ENCODE data around the gene RAB3IL1. TPM values are rescaled to one million over a fixed set of nuclear protein-coding genes. Genes with fewer than 3 reads are reported as not detected.

RAB3IL1 gene
- total RNA-seq, 1 donor from 2014 or later: 9.4 TPM

- peak; percentile 87 for DNase-seq (ENCODE audit: low spot score)
- intact Hi-C loops (cut with DNase I): loop anchor here (2.0 kb wide), 1 partner anchor 43 kb away; the partner anchor contains the start of gene FADS1
Measured at GRCh38 chr11:61860054-61860903, 57.1 kb downstream of the RAB3IL1 start.

GRCh38 chr11:61855939-61856680 lies 61.3 kb downstream of the RAB3IL1 start:
- intact Hi-C loops (cut with DNase I): no loop called here
- no peak for DNase-seq (ENCODE audit: low spot score)

GRCh38 chr11:61854966-61855714 lies 62.2 kb downstream of the RAB3IL1 start:
- no peak for DNase-seq (ENCODE audit: low spot score)
- intact Hi-C loops (cut with DNase I): no loop called here

GRCh38 chr11:61854206-61854895 lies 63.0 kb downstream of the RAB3IL1 start:
- no peak for DNase-seq (ENCODE audit: low spot score)
- intact Hi-C loops (cut with DNase I): no loop called here

- no peak for DNase-seq (ENCODE audit: low spot score)
- intact Hi-C loops (cut with DNase I): no loop called here
Measured at GRCh38 chr11:61853698-61854169, 63.6 kb downstream of the RAB3IL1 start.

- intact Hi-C loops (cut with DNase I): no loop called here
- DNase-seq (ENCODE audit: low spot score): no peak
Measured at GRCh38 chr11:61851900-61852295, 65.5 kb downstream of the RAB3IL1 start.

- intact Hi-C loops (cut with DNase I): no loop called here
Measured at GRCh38 chr11:61851113-61851899, 66.1 kb downstream of the RAB3IL1 start.

GRCh38 chr11:61850687-61851086 lies 66.7 kb downstream of the RAB3IL1 start:
- no peak for DNase-seq (ENCODE audit: low spot score)
- intact Hi-C loops (cut with DNase I): no loop called here

More at GRCh38 chr11:61851113-61851899, 66.1 kb downstream of the RAB3IL1 start:
- no peak for DNase-seq (ENCODE audit: low spot score)

- intact Hi-C loops (cut with DNase I): no loop called here
- DNase-seq (ENCODE audit: low spot score): no peak
Measured at GRCh38 chr11:61848631-61849030, 68.7 kb downstream of the RAB3IL1 start.

GRCh38 chr11:61847914-61848581 lies 69.3 kb downstream of the RAB3IL1 start:
- intact Hi-C loops (cut with DNase I): no loop called here
- no peak for DNase-seq (ENCODE audit: low spot score)

Small RNA genes lying within 50 kb of the gene (microRNA-seq; reads per million reads assigned to microRNA genes)
- gene MIR6746: 1.3 reads per million

Other genes starting within 250 kb of the RAB3IL1 start
- gene DAGLA, start 237.2 kb downstream of the RAB3IL1 start, total RNA-seq: 3.3 TPM
- 0.27 TPM for gene MYRF, start 164.9 kb downstream of the RAB3IL1 start, total RNA-seq
- 97.1 TPM for gene TMEM258, start 125.0 kb downstream of the RAB3IL1 start, total RNA-seq
- gene FEN1, start 124.7 kb downstream of the RAB3IL1 start, total RNA-seq: 5.8 TPM
- gene FADS1, start 100.6 kb downstream of the RAB3IL1 start, total RNA-seq: 34.0 TPM
- 25.8 TPM for gene FADS2, start 89.3 kb downstream of the RAB3IL1 start, total RNA-seq
- gene FADS3, start 26.0 kb downstream of the RAB3IL1 start, total RNA-seq: 126 TPM
- 1.1 TPM for gene BEST1, start 32.8 kb upstream of the RAB3IL1 start, total RNA-seq
- gene FTH1, start 50.1 kb upstream of the RAB3IL1 start, total RNA-seq: 3,174 TPM
- 13.5 TPM for gene INCENP, start 206.4 kb upstream of the RAB3IL1 start, total RNA-seq

All from cardiac septum (tissue), 1 donor.